CD8-positive, alpha-beta memory T cell (primary cell): ENCODE measurements around the gene LGALS3BP. TPM values are rescaled to one million over a fixed set of nuclear protein-coding genes. Genes with fewer than 3 reads are reported as not detected.

Source experiments
- CTCF ChIA-PET: fragments of 350-600 bp; sonication (Branson Sonifier 250); formaldehyde crosslinking; loops from one replicate; lab custom pipeline; 2021; ENCODE audit warnings: antibody characterized with exemption; lab: Charles Lee
- POLR2A ChIA-PET: fragments of 350-600 bp; sonication (Branson Sonifier 250); formaldehyde crosslinking; loops from one replicate; lab custom pipeline; 2021; ENCODE audit warnings: antibody characterized with exemption; lab: Charles Lee
- DNase-seq, 5 donors: peaks; one replicate each; pipeline versions ENCODE4 v3.0.0 to v3.0.0-alpha.2; 2020 to 2022; ENCODE audit warnings: mixed read lengths in 1 of 5
- H3K27ac ChIP-seq: one replicate; pipeline ENCODE4 v1.7.0; 2013; ENCODE audit warnings: low read depth, mild to moderate bottlenecking, low read length, moderate library complexity
- H3K27me3 ChIP-seq: 2 replicates; pipeline ENCODE4 v1.7.0; 2013; ENCODE audit warnings: low read length, mild to moderate bottlenecking; ENCODE audit not compliant: insufficient read depth, poor library complexity, severe bottlenecking
- H3K36me3 ChIP-seq: 2 replicates; pipeline ENCODE4 v1.7.0; 2013; ENCODE audit warnings: mild to moderate bottlenecking, low read length, moderate library complexity; ENCODE audit not compliant: insufficient read depth
- H3K4me1 ChIP-seq: 2 replicates; pipeline ENCODE4 v1.7.0; 2013; ENCODE audit warnings: mild to moderate bottlenecking, low read length, moderate library complexity; ENCODE audit not compliant: insufficient read depth
- H3K4me3 ChIP-seq: 2 replicates; pipeline ENCODE4 v1.7.0; 2013; ENCODE audit warnings: mild to moderate bottlenecking, low read length
- H3K9me3 ChIP-seq: 2 replicates; pipeline ENCODE4 v1.7.0; 2013; ENCODE audit warnings: mild to moderate bottlenecking, low read length
- H3K27ac Mint-ChIP-seq, 8 donors: one replicate each; pipeline ENCODE4 v1.8.0; 2020 to 2021; ENCODE audit warnings: mixed read lengths in 8 of 8, mild to moderate bottlenecking in 6 of 8, inconsistent platforms in 3 of 8, moderate library complexity in 3 of 8
- H3K27me3 Mint-ChIP-seq, 2 donors: one replicate each; pipeline ENCODE4 v1.8.0; 2020 to 2021; ENCODE audit warnings: mixed read lengths in 2 of 2, mild to moderate bottlenecking in 1 of 2, moderate library complexity in 1 of 2
- H3K36me3 Mint-ChIP-seq, 3 donors: one replicate each; pipeline ENCODE4 v1.8.0; 2020 to 2021; ENCODE audit warnings: mixed read lengths in 3 of 3, inconsistent platforms in 1 of 3, mild to moderate bottlenecking in 1 of 3
- H3K4me1 Mint-ChIP-seq, 3 donors: one replicate each; pipeline ENCODE4 v1.8.0; 2020 to 2021; ENCODE audit warnings: mixed read lengths in 3 of 3, inconsistent platforms in 1 of 3, mild to moderate bottlenecking in 1 of 3
- H3K4me3 Mint-ChIP-seq, 7 donors: one replicate each; pipeline ENCODE4 v1.8.0; 2020 to 2021; ENCODE audit warnings: mixed read lengths in 7 of 7, mild to moderate bottlenecking in 6 of 7, moderate library complexity in 4 of 7, inconsistent platforms in 2 of 7
- H3K9me3 Mint-ChIP-seq, 5 donors: one replicate each; pipeline ENCODE4 v1.8.0; 2020 to 2022; ENCODE audit warnings: mixed read lengths in 5 of 5, mild to moderate bottlenecking in 3 of 5, moderate library complexity in 2 of 5, inconsistent platforms in 1 of 5
- polyA plus RNA-seq: library from polyadenylated mRNA; unstranded; fragments of 300-500 nt; fragmentation: Illumina TruSeq; gene quantifications from one replicate; pipeline ENCODE4 v1.2.3, GENCODE V29; 2021
- total RNA-seq, 2 experiments: library from RNA; stranded (reverse); gene quantifications; one replicate each; pipeline ENCODE4 v1.2.3, GENCODE V29; 2021

Gene LGALS3BP
- total and polyA plus RNA-seq, 3 experiments from 2014 or later = 8.6 to 23.1 (median 9.1) TPM

DNA sequence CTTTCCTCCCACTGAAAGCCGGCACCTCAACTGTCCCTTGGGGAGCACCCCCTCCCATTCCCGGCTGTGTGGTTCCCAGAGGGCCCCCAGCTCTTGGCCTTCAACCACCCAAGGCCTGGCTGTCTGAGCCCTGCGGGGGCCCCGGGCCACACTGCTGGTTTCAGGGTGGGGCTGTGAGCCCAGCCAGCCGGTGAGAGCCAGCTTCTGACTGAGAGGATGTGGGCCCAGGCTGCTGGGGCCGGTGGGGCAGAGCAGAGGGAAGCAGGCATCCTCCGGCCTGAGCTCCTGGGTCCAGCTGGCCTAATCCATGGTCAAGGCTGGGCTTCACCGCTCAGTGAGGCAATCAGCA lies 875 bp upstream of the LGALS3BP start:
- H3K4me1 Mint-ChIP-seq = peaks cover 0 to 16% (median 10%) of the 10 kb centered on the region in 3 donors
- H3K27me3 Mint-ChIP-seq = peaks cover 2 to 3% of the 10 kb centered on the region in 2 donors
- no peak overlapping the region for H3K27ac ChIP-seq
- no peaks in the 10 kb centered on the region for H3K36me3 Mint-ChIP-seq
- peak overlapping the region in 1 of 7 donors; percentile 48 for H3K4me3 Mint-ChIP-seq
- H3K27me3 ChIP-seq = no peaks in the 10 kb centered on the region
- ChIA-PET CTCF (interaction anchor here (1.6 to 3.3 kb wide), 2 partner anchors 9 to 16 kb away, joined by 5 to 12 read pairs; no protein-coding TSS in a partner anchor), POLR2A (no interaction called here)
- H3K4me1 ChIP-seq = peaks cover 3% of the 10 kb centered on the region
- H3K9me3 ChIP-seq = no peaks in the 10 kb centered on the region
- H3K4me3 ChIP-seq = no peak overlapping the region
- no peaks in the 10 kb centered on the region for H3K9me3 Mint-ChIP-seq
- no peaks in the 10 kb centered on the region for H3K36me3 ChIP-seq
- no peak overlapping the region for H3K27ac Mint-ChIP-seq
- no peak for DNase-seq

DNA sequence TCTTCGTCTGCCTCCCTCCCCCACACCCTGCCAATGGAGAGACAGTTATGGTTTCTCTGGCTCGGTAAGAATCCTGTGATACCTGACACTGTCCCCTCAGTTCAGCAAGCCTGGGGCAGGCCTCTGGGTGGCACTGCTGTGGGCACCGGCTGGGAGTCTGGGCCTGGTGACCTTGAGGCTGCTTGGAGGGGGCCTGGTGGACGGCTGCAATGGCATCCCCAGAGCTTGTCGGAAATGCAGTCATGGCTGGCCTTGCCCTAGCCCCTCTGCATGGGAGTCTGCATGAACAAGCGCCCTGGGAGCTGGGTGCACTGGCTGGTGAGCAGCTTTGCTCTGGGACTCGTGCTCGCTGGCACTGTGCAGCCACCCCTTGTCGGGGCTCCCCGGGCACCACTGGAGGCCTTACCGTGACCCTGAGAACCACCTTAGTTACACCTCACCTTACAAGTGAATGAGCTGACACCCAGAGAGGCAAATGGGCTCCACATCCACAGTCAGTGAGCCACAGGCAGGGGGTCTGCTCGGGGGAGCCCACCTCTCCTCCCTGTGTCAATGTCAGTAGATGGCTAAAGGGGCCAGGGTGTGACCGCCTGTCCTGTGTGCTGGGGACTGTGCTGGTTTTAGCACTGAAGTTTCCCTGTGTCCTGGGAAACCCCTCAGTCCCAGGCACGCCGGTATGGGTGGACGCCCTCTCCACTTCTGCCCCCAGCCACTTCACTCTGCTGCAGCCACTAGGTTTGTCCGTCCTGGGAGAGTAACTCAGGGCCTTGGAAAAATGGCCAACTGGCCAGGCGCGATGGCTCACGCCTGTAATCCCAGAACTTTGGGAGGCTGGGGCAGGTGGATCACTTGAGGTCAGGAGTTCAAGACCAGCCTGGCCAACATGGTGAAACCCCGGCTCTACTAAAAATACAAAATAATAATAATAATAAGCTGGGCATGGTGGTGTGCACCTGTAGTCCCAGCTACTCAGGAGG lies 1.4 kb downstream of the LGALS3BP start:
- H3K9me3 Mint-ChIP-seq = no peaks in the 10 kb centered on the region
- no peaks in the 10 kb centered on the region for H3K36me3 Mint-ChIP-seq
- H3K4me1 Mint-ChIP-seq = peaks cover 0 to 15% (median 10%) of the 10 kb centered on the region in 3 donors
- CTCF ChIA-PET = interaction anchor here (1.3 to 3.3 kb wide), 2 partner anchors 7 to 112 kb away, joined by 5 to 12 read pairs; no protein-coding TSS in a partner anchor
- Histone ChIP-seq H3K27me3 (no peaks in the 10 kb centered on the region), H3K9me3 (no peaks in the 10 kb centered on the region), H3K4me1 (peaks cover 3% of the 10 kb centered on the region), H3K36me3 (no peaks in the 10 kb centered on the region), H3K27ac (no peak overlapping the region), H3K4me3 (no peak overlapping the region)
- DNase-seq = no peak
- peak overlapping the region in 1 of 8 donors; percentile 64 for H3K27ac Mint-ChIP-seq
- POLR2A ChIA-PET = no interaction called here
- H3K27me3 Mint-ChIP-seq = peaks cover 2 to 3% of the 10 kb centered on the region in 2 donors
- peak overlapping the region in 2 of 7 donors; percentile 15 to 34 for H3K4me3 Mint-ChIP-seq

DNA sequence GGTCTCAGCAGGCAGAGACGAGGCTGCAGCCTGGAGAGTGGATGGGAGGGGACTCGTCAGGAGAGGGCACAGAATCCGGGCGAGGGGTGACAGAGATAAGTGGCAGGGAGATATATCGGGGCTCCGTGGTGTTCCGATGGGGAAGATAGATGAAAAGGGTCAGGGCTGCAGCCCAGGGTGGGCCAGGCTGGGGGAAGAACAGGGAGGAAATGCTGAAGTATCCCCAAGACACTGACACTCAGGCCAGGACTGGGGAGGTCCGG lies 2.1 kb downstream of the LGALS3BP start:
- POLR2A ChIA-PET = no interaction called here
- Mint-ChIP-seq H3K36me3 (no peaks in the 10 kb centered on the region), H3K27me3 (peaks cover 0 to 3% of the 10 kb centered on the region in 2 donors)

DNA sequence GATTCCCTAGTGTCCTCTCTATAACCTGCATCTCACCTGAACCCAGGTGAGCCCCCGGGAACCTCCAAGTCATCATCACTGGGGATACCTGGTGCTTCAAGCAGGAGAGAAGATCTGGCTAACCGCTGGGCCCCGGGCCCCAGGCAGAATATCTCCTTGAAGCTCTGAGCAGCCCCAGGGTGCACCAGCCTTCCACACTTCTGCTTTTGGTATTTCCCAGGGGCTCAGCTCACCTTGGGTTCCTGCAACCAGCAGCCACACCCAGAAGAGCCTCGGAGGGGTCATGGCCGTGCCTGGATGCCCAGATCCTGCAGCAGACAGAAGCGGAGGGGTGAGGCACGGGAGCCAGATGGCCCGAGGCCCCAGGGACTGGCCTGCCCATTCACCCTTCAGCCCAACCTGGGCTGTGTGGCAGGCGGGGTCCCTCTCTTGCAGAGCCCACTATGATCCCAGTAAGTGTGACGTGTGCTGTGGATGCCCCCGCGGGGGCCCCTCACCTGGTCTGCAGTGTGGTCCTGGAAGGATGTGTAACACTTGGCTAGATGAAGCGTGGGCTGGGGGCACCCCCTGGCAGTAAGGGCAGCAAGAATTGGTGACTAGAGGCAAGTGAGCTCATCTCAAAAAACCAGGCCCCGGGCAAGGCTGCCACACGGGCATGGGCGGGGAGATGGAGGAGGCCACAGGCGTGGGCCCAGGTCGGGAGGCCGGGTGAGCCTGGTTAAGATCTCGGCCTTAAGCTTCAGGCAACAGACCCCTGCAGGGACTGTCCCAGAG lies 2.6 kb downstream of the LGALS3BP start:
- H3K36me3 ChIP-seq = no peaks in the 10 kb centered on the region
- no peak overlapping the region for H3K27ac ChIP-seq
- DNase-seq = no peak
- Mint-ChIP-seq H3K36me3 (no peaks in the 10 kb centered on the region), H3K27ac (no peak overlapping the region), H3K4me1 (peaks cover 0 to 15% (median 10%) of the 10 kb centered on the region in 3 donors), H3K9me3 (no peaks in the 10 kb centered on the region), H3K4me3 (peak overlapping the region in 1 of 7 donors; percentile 41), H3K27me3 (peaks cover 0 to 3% of the 10 kb centered on the region in 2 donors)
- H3K4me3 ChIP-seq = no peak overlapping the region
- H3K27me3 ChIP-seq = no peaks in the 10 kb centered on the region
- peaks cover 3% of the 10 kb centered on the region for H3K4me1 ChIP-seq
- no peaks in the 10 kb centered on the region for H3K9me3 ChIP-seq
- CTCF ChIA-PET = no interaction called here
- POLR2A ChIA-PET = no interaction called here

More for the DNA sequence above, 2.1 kb downstream of the LGALS3BP start:
- Mint-ChIP-seq H3K4me1 (peaks cover 0 to 15% (median 10%) of the 10 kb centered on the region in 3 donors), H3K27ac (no peak overlapping the region), H3K9me3 (no peaks in the 10 kb centered on the region), H3K4me3 (peak overlapping the region in 1 of 7 donors; percentile 41)
- CTCF ChIA-PET = no interaction called here
- Histone ChIP-seq H3K4me1 (peaks cover 3% of the 10 kb centered on the region), H3K27ac (no peak overlapping the region), H3K36me3 (no peaks in the 10 kb centered on the region), H3K4me3 (no peak overlapping the region), H3K27me3 (no peaks in the 10 kb centered on the region), H3K9me3 (no peaks in the 10 kb centered on the region)
- no peak for DNase-seq

DNA sequence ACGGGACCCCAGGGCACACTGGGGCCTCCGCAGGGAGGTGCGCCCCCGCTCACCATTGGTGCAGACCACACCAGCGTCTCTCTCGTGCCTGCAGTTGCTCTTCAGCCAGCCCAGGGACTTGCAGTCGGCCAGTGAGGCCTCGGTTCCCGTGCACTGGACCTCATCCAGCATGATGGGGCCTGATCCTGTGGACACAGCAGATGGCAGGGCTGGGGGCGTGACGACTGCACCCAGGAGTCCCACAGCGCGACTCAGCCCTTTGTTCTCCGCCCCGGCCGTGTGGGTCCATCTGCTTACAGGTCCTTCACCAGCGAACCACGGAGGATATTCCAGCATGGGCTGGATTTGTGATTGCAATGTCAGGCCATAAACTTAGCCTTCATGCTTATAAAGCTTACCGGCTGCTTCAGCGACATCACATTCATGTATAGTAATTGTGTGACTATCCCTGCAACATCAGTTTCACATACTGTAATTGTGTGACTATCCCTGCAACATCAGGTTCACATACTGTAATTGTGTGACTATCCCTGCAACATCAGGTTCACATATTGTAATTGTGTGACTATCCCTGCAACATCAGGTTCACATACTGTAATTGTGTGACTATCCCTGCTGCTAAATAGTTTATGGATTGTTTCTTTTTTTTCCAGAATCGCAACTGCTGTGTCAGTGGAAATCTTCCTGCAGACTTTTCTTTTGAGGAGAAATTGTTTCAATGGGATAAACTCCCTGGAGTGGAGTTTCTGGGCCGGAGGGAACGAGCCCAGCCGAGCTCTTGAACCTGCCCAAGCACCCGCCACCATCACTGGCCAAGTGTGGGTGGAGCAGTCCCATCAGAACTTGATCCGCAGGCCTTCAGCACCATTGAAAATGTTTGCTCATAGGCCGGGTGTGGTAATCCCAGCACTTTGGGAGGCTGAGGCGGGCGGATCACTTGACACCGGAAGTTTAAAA lies 4.8 kb downstream of the LGALS3BP start:
- peak in 1 of 5 donors; percentile 44 for DNase-seq
- no peaks in the 10 kb centered on the region for H3K9me3 Mint-ChIP-seq
- H3K4me3 ChIP-seq = no peak overlapping the region
- no peak overlapping the region for H3K4me3 Mint-ChIP-seq
- H3K27ac Mint-ChIP-seq = no peak overlapping the region
- POLR2A ChIA-PET = no interaction called here
- H3K27me3 ChIP-seq = no peaks in the 10 kb centered on the region
- CTCF ChIA-PET = interaction anchor here (0.6 to 1.3 kb wide), 3 partner anchors 8 to 134 kb away, joined by 3 read pairs; no protein-coding TSS in a partner anchor
- peaks cover 5 to 20% (median 16%) of the 10 kb centered on the region in 3 donors for H3K4me1 Mint-ChIP-seq
- H3K36me3 Mint-ChIP-seq = no peaks in the 10 kb centered on the region
- no peaks in the 10 kb centered on the region for H3K36me3 ChIP-seq
- no peaks in the 10 kb centered on the region for H3K27me3 Mint-ChIP-seq
- peaks cover 12% of the 10 kb centered on the region for H3K4me1 ChIP-seq
- no peaks in the 10 kb centered on the region for H3K9me3 ChIP-seq
- H3K27ac ChIP-seq = no peak overlapping the region

DNA sequence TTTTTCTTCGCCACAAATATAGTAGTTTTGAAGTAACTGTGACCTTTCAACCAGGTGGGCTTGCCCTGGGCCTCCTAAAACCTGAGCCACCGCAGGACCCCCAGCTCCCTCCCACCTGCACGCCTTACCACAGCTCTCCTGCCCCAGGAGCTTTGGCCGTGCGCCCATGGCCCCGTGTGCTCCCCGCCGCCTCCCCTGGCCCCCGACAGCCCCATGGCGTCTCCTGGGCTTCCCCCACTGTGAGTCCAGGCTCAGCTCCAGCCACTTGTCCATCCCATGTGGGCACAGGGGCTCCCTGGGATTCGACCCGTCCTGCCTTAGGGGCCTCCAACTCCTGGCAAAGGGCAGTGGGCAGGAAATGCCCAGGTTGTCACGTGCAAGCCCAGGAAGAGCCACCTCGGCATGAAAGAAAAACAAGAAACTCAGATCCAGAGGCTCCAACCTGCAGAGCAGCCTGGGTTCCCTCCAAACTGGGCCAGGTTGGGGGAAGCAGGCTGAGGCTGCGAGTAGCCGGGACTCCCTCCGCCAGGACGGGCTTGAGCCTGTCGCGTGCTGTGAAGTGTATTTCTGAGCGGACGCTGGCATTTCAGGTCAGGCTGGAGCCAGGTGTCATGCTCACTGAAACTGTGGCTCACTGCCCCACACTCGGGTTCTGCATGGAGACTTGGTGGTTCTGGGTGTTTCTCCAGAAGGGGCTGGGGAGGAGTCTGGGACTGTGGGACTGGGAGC lies 5.8 kb downstream of the LGALS3BP start:
- Mint-ChIP-seq H3K36me3 (no peaks in the 10 kb centered on the region), H3K4me3 (no peak overlapping the region), H3K27ac (no peak overlapping the region), H3K9me3 (no peaks in the 10 kb centered on the region), H3K4me1 (peaks cover 5 to 18% (median 16%) of the 10 kb centered on the region in 3 donors), H3K27me3 (no peaks in the 10 kb centered on the region)
- H3K27me3 ChIP-seq = no peaks in the 10 kb centered on the region
- no peaks in the 10 kb centered on the region for H3K36me3 ChIP-seq
- H3K27ac ChIP-seq = no peak overlapping the region
- H3K4me3 ChIP-seq = no peak overlapping the region
- no peaks in the 10 kb centered on the region for H3K9me3 ChIP-seq
- ChIA-PET CTCF (interaction anchor here (0.6 to 4.2 kb wide), 2 partner anchors 108 to 169 kb away, joined by 4 to 21 read pairs; no protein-coding TSS in a partner anchor), POLR2A (no interaction called here)
- H3K4me1 ChIP-seq = peaks cover 12% of the 10 kb centered on the region
- no peak for DNase-seq

DNA sequence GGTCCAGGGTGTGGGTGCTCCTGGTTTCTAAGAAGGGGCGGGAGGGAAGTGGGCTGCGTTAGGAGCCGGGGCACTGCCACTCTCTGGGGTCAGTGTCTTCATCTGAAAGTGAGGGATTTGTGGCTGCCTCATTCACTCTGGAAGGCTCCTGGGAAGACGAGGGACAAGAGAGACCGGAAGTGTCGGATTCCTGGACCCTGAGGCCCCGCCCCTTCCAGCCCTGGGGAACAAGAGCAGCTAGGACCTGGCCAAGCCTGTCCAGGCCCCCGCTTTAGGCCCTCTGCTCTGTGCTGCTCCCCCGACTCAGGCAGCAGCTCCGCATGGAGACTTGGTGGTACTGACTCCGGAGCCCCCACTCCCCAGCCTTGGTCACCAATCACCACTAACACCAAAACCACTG lies 6.5 kb downstream of the LGALS3BP start:
- no peak overlapping the region for H3K27ac ChIP-seq
- H3K36me3 ChIP-seq = no peaks in the 10 kb centered on the region
- no peak overlapping the region for H3K4me3 Mint-ChIP-seq
- CTCF ChIA-PET = interaction anchor here (4.2 kb wide), 1 partner anchor 107 kb away, joined by 21 read pairs; no protein-coding TSS in a partner anchor
- no peaks in the 10 kb centered on the region for H3K9me3 Mint-ChIP-seq
- H3K9me3 ChIP-seq = no peaks in the 10 kb centered on the region
- H3K4me1 ChIP-seq = peaks cover 12% of the 10 kb centered on the region
- POLR2A ChIA-PET = no interaction called here
- H3K27ac Mint-ChIP-seq = no peak overlapping the region
- no peaks in the 10 kb centered on the region for H3K27me3 ChIP-seq
- DNase-seq = no peak
- H3K4me1 Mint-ChIP-seq = peaks cover 5 to 18% (median 16%) of the 10 kb centered on the region in 3 donors
- no peaks in the 10 kb centered on the region for H3K27me3 Mint-ChIP-seq
- no peaks in the 10 kb centered on the region for H3K36me3 Mint-ChIP-seq
- H3K4me3 ChIP-seq = no peak overlapping the region
